HG03520 (cell line): ENCODE results near the gene ASMTL.
"Not testable (repeated sequence)": the region's sequence is repeated elsewhere in the genome, so short reads cannot be mapped to it uniquely, and the experiment has no call there.

Experiments used
- ATAC-seq: cut with Tn5 transposase; IDR thresholded peaks from one replicate; pipeline ENCODE4 v1.9.1; 2021; ENCODE audit warnings: mild to moderate bottlenecking, moderate library complexity; ENCODE audit not compliant: unreplicated experiment

The ASMTL gene

GRCh38 chrX:1462596-1463251 lies 10.0 kb upstream of the ASMTL start:
- no peak for ATAC-seq

GRCh38 chrX:1462110-1462509 lies 9.4 kb upstream of the ASMTL start:
- no peak for ATAC-seq

- ATAC-seq: no peak
These were observed 3.2 kb upstream of the ASMTL start for GRCh38 chrX:1455948-1456280.

- peak; percentile 45 for ATAC-seq
These were observed 1.5 kb upstream of the ASMTL start for GRCh38 chrX:1453951-1454785.

DNA sequence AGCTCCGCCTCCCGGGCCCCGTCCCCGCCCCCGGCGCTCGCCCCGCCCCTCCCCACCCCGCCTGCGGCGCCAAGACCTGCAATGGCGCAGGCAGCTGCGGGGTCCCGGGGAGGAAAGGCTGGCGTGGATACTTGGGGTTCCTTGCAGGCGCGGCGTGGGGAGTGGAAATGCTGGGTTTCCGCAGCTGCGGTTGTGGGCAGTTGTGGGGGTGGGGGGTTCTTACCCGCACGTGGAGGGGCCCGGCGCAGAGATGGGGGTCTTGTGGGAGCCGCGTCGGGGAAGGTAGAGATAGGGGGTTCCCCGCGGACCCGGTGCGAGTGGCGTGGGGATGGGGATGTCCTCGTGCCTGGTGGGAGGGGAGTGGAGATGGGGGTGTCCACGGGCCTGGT lies 680 bp upstream of the ASMTL start:
- no peak for ATAC-seq

GRCh38 chrX:1451661-1452515 lies 821 bp downstream of the ASMTL start:
- no peak for ATAC-seq

DNA sequence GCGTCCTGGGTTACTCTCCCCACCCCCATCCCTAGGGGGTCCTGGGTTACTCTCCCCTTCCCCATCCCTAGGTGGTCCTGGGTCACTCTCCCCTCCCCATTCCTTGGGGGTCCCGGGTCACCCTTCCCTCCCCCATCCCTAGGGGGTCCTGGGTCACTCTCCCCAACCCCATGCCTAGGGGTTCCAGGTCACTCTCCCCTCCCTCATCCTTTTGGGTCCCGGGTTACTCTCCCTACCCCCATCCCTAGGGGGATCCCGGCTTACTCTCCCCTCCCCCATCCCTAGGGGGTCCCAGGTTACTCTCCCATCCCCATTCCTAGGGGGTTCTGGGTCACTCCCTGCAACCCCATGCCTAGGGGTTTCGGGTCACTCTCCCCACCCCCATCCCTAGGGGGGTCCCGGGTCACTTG lies 1.5 kb downstream of the ASMTL start:
- ATAC-seq: no peak

DNA sequence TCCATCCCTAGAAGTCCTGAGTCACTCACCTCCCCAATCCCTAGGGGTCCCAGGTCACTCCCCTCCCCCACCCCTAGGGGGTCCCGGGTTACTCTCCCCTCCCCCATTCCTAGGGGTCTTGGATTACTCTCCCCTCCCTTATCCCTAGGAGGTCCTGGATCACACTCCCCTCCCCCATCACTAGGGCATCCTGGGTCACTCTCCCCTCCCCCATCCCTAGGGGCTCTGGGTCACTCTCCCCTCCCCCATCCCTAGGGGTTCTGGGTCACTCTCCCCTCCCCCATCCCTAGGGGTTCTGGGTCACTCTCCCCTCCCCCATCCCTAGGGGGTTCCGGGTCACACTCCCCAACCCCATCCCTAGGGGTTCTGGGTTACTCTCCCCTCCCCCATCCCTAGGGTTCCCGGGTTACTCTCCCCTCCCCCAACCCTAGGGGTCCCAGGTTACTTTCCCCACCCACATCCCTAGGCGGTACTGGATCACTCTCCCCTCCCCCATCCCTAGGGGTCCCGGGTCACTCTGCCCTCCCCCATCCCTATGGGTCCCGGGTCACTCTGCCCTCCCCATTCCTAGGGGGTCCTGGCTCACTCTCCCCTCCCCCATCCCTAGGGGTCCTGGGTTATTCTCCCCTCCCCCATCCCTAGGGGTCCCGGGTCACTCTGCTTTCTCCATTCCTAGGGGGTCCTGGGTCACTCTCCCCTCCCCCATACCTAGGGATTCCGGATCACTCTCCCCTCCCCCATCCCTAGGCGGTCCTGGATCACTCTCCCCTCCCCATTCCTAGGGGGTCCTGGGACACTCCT lies 2.1 kb downstream of the ASMTL start:
- no peak for ATAC-seq

DNA sequence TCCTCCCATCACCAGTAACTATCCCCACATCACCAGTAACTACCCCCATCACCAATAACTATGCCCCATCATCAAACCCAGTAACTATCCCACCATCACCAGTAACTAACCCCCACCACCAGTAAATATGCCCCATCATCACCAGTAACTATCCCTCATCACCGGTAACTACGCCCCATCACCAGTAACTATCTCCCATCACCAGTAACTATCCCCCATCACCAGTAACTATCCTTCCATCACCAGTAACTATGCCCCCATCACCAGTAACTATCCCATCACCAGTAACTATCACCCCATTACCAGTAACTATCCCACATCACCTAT lies 2.9 kb downstream of the ASMTL start:
- ATAC-seq: no peak

DNA sequence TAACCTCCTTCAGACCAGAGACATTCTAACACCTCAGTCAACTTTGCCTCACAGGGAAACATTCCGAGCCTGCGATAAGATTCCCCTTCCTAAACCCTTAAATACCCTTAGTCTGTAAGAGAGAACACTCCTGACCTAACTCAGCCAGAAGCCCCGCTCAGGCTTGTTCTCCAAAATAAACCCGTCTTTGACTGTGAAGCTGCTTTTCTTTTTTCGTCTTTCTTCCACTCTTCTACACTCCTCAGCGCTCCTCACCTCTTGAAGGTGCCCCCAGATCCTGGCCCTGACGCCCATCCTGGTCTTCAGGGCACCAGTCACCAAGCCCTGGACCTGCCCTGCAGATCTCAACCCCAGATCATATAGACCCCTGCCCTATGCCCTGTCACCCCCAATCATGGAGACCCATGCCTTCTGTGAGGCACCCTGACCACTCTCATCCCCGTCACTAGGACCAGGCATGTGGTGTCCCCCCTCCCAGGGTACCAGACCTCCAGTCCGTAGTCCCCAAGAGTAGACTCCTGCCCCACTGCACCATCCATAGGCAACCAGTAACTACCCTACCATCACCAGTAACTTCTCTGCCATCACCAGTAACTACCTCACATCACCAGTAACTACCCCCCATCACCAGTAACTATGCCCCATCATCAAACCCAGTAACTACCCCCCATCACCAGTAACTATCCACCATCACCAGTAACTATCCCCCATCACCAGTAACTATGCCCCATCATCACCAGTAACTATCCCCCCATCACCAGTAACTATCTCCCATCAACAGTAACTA lies 3.5 kb downstream of the ASMTL start:
- no peak for ATAC-seq

GRCh38 chrX:1448573-1449001 lies 4.1 kb downstream of the ASMTL start:
- ATAC-seq: not testable (repeated sequence)

DNA sequence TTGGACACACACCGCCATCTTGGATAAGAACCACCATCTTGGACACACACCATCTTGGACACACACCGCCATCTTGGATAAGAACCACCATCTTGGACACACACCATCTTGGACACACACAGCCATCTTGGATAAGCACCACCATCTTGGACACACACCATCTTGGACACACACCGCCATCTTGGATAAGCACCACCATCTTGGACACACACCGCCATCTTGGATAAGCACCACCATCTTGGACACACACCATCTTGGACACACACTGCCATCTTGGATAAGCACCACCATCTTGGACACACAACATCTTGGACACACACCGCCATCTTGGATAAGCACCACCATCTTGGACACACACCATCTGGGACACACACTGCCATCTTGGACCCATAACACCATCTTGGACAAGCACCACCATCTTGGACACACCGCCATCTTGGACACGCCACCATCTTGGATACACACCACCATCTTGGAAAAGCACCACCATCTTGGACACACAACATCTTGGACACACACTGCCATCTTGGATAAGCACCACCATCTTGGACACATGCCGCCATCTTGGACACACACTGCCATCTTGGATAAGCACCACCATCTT lies 4.6 kb downstream of the ASMTL start:
- not testable (repeated sequence) for ATAC-seq

- ATAC-seq: not testable (repeated sequence)
These were observed 5.4 kb downstream of the ASMTL start for GRCh38 chrX:1446984-1447968.

- no peak for ATAC-seq
These were observed 7.9 kb downstream of the ASMTL start for GRCh38 chrX:1444561-1445500.

DNA sequence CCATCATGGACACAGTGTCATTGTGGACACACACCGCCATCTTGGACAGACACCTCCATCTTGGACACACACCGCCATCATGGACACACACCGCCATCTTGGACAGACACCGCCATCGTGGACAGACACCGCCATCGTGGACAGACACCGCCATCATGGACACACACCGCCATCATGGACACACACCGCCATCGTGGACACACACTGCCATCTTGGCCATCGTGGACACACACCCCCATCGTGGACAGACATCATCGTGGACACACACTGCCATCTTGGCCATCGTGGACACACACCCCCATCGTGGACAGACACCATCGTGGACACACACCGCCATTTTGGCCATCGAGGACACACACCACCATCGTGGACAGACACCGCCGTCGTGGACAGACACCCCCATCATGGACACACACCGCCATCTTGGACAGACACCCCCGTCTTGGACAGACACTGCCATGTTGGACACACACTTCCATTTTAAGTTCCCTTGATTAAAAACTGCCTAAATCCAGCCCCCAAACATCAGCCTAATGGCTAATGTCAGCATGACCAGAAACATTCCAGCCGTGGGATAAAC lies 9.1 kb downstream of the ASMTL start:
- no peak for ATAC-seq

- ATAC-seq: no peak
These were observed 9.9 kb downstream of the ASMTL start for GRCh38 chrX:1442724-1443367.
